ENCODE results near the gene TIMM8B.
"Not testable (repeated sequence)": the region's sequence is repeated elsewhere in the genome, so short reads cannot be mapped to it uniquely, and the experiment has no call there.

Gene TIMM8B

DNA sequence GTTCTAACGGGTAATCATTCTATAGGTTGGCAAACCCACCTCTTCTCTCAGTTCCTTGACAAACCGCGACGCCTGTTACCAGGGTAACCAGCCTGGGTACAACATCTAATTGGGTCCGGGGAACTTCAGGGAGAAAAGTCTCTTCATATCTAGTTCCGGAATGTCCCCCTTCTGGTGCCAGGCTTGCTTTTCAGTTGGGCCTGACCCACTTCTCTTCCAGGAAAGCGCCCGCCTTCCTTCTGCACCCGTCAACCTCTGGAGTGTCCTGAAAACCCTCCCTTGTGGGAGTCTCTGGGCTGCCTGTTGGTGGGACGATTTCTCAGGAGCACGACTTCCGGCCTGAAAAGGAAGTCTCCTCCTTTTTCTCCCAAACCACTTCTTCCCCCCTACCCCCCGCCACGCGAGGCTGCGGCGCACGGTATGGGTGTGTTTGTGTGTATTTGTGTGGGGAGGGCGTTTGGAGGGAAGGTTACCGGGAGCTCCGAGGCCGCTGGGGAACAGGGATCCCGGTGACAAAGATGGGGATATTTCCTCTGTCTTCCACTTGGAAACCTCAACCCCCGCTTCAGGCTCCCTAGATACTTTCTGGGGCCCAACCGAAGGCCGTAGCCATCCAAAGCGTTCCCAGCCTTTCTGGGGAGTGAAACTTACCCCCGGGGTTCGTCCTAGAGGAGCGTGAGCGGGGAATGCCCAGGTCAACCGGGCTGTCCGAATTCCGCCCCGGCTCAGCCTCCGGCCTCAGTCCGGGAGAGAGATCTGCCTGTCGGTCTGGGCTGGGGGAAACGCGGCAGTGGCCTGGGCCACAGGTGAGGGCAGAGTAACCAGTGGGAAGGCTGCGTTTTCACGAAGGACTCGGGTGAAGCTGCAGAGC, 12.4 kb downstream of the TIMM8B start, which contains the start of the genes NKAPD1 and PIH1D2:
Gene NKAPD1 (plus strand): TSS at position 359 of the 871 bp plus-strand sequence. CDS start 1,276 bp downstream, outside the sequence.
Gene PIH1D2 (minus strand): TSS at position 77 of the 871 bp plus-strand sequence. CDS start 843 bp downstream, outside the sequence.
- peak; percentile 75 for DNase-seq (ENCODE audit: low read depth)

DNA sequence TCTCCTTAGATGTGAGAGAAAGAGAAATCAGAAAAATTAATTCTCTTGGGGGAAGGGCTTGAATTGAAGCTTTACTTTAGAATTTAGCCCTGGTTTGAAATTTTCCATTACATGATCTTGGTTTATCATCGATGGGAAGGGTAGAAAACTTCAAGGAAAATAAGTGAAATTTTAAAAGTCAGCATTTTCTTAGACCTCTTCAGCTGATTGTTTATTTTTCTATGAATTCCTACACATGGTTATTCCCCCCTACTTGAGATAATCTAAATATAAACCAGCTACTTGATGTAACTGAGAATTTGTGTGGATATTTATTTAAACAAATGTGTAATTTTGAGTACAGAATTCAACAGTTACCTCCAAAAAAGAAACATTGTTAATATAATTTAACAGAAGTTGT, 23.6 kb downstream of the TIMM8B start:
- DNase-seq (ENCODE audit: low read depth) = no peak

DNA sequence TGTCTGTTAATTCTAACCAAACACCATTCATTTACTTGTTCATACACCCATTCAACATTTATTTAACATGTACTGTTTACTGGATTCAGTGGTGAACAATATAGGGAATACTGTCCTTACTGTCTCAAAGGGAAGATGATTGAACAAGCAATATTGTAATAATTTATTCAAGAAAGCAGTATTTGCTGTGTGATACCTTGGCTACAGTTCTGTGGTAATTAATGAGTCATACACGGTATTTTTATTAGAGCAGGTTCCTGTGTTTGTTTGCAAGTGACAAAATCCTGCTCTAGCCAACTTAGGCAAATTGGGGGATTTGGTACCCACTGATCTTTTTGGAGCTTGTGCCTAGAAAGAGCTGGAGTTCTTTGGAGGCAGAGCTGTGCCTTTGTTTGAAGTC, 28.5 kb downstream of the TIMM8B start:
- DNase-seq (ENCODE audit: low read depth) = no peak

DNA sequence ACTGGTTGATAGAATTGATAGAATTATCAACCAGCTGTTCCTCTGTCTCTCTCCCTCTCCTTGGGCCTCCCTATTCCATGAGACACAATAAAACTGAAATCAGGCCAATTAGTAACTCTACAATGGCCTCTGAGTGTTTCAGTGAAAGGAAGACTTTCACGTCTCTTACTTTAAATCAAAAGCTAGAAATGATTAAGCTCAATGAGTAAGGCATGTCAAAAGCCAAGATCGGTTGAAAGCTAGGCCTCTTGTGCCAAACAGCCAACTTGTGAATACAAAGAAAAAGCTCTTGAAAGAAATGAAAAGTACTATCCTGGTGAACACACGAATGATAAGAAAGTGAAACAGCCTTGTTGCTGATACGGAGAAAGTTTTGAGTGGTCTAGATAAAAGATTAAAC, 29.4 kb downstream of the TIMM8B start:
- no peak for DNase-seq (ENCODE audit: low read depth)

DNA sequence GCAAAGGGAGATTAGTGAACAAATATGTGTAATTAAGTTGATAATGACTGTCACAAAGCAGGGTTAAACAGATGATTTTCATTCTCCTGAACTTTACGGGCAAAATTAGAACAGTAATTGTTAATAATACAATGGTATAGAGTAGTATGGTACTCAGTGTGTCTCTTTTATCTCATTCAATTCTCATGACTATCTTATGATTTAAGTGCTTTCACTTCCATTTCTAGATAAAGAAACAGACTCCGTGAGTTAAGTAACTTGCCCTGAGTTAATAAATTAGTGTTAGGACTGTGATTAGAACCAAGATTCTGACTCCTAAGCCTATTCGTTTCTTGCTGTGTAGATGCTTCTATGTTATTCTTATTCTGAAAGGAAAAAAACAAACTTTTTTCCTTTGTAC, 34.8 kb downstream of the TIMM8B start:
- no peak for DNase-seq (ENCODE audit: low read depth)

DNA sequence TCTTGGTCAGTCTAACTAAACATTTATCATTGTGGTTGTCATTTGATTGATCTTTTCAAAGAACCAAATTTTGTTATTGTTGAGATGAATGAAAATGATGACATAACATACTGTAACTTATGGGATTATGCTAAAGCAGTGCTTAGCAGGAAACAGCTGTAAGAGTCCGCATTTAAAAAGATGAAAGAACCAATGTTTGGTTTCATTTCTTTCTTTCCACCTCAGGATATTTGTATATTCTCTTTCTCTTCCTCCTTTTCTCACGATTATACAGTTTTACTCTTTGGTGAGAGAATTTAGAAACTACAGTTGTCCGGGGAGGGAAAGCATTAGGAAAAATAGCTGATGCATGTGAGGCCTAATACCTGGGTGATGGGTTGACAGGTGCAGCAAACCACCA, 35.8 kb downstream of the TIMM8B start:
- DNase-seq (ENCODE audit: low read depth) = no peak

DNA sequence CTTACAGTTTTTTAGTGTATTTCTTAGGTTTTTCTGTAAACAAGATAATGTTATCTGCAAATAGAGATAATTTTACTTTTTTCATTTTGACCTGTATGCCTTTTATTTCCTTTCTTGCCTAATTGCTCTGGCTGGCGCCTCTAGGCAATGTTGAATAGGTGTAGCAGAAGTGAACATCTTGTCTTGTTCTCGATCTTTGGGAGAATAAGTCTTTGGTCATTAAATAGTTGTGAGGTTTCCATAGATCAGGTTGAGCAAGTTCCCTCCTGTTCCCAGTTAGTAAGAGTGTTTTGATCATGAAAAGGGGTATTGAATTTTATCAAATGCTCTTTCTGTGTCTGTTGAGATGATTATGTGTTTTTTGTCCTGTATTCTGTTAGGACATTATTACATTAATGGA, 36.8 kb downstream of the TIMM8B start:
- DNase-seq (ENCODE audit: low read depth) = no peak

DNA sequence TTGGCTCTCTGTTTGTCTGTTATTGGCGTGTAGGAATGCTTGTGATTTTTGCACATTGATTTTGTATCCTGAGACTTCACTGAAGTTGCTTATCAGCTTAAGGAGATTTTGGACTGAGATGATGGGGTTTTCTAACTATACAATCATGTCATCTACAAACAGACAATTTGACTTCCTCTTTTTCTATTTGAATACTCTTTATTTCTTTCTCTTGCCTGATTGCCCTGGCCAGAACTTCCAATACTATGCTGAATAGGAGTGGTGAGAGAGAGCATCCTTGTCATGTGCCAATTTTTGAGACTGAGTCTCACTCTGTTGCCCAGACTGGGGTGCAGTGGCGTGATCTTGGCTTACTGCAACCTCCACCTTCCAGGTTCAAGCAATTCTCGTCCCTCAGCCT, 38.3 kb downstream of the TIMM8B start:
- not testable (repeated sequence) for DNase-seq (ENCODE audit: low read depth)

DNA sequence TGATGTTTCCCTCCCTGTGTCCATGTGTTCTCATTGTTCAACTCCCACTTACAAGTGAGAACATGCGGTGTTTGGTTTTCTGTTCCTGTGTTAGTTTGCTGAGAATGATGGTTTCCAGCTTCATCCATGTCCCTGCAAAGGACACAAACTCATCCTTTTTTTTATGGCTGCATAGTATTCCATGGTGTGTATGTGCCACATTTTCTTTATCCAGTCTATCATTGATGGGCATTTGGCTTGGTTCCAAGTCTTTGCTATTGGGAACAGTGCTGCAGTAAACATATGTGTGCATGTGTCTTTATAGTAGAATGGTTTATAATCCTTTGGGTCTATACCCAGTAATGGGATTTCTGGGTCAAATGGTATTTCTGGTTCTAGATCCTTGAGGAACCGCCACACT, 39.9 kb downstream of the TIMM8B start:
- not testable (repeated sequence) for DNase-seq (ENCODE audit: low read depth)

DNA sequence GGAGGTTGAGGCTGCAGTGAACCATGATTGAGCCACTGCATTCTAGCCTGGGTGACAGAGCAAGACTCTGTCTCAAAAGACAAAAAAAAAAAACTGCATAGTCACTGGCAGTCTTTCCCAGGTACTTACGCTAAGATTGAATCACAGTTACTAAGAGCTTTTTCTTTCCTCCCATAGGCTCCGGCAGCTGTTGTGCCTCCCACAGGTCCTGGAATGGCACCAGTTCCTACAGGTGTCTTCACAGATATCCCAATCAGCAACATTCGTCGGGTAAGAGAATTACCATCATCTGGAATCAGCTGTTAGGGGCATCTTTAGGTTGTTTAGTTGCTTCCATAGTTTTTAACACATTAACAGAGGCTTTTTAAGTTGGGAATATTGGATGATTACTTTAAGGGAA, 41.6 kb downstream of the TIMM8B start:
- no peak for DNase-seq (ENCODE audit: low read depth)

DNA sequence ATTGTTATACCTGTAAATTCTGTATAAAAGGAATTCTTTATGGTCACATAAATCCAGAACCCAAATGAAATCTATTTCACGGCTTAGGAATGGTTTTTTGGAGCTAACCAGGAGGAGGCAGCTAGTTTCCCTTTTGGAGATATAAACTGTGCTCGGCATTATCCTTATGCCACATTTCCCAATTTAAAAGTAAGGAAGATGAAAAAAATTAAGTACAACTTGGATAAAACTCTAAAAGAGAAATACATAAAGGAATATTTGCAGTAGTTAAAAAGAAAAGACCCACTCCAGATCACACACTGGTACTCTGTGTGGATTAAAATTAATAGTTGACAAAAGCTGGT, 43.6 kb downstream of the TIMM8B start:
- DNase-seq (ENCODE audit: low read depth) = no peak

DNA sequence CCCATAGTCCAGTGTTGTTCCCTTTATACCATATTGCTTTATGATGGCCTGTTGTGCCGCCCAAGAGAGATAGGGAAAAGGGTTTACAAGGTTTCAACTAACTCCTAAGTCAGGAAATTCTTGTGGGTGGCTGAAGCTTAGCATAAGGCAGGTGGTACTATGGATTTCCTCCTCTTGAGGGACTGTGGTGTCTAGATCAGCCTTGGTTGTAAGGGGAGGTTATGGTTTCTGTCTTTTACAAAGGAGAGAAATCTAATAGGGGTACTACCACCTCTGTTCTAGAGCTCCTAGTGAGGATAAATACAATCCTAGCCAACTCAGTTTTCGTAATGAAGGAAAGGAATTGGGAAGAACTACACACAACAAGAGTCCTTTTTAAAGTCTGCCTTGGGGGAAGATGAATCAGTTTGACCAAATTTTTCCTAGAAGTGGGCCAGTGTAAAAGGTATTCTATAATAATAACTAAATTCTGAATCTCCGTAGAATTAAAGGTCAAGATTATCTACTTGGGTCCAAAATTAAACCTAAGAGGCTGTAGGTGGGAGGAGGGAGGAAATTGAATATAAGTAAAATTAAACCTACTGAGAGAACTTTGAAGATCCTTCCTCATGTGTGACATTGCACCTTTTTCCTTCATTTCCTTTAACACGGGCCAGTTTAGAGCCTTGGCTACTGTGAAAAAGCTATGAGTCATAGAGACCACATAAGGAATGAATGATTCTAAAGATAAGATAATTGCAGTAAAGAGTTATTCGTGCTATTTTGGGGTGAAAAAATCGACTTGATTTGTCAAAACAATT, 44.2 kb downstream of the TIMM8B start:
- no peak for DNase-seq (ENCODE audit: low read depth)

DNA sequence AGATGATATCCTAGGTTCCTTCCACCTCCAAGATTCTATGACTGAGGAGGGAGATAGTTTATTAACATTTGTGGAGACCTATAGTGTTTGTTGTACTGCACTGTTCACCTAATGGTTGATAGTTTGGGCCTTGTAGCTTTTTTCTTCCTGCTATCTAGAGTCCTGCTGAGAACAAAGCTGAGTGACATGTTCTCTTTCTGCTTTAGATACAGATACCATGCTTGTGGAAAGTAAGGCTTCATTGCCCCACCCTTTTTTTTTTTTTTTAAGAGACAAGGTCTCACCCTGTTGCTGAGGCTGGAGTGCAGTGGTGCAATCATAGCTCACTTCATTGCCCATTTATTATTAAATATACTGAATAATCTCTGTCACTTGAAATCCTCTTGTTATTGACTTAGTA, 49.0 kb downstream of the TIMM8B start:
- DNase-seq (ENCODE audit: low read depth) = no peak

All from activated T-cell treated with anti-CD3 and anti-CD28 coated beads for 24 hours (primary cell).